Suprapubic skin (tissue), 4 donors: ENCODE measurements around the gene UXT. TPM values are rescaled to one million over a fixed set of nuclear protein-coding genes. Genes with fewer than 3 reads are reported as not detected.

Source experiments
- DNase-seq, 2 donors: peaks; one replicate each; pipeline ENCODE4 v3.0.0-alpha.2; 2019; ENCODE audit warnings: low spot score in 2 of 2
- H3K27ac ChIP-seq: fragments of 200-600 bp; sonication (generic); one replicate; pipeline ENCODE4 v1.5.1; 2019
- H3K27me3 ChIP-seq: fragments of 200-600 bp; sonication (generic); one replicate; pipeline ENCODE4 v1.5.1; 2019
- H3K36me3 ChIP-seq: fragments of 200-600 bp; sonication (generic); one replicate; pipeline ENCODE4 v1.5.1; 2019
- H3K4me1 ChIP-seq: fragments of 200-600 bp; sonication (generic); one replicate; pipeline ENCODE4 v1.5.1; 2019
- H3K4me3 ChIP-seq: fragments of 200-600 bp; sonication (generic); one replicate; pipeline ENCODE4 v1.5.1; 2019; ENCODE audit warnings: mild to moderate bottlenecking
- H3K9me3 ChIP-seq: fragments of 200-600 bp; sonication (generic); one replicate; pipeline ENCODE4 v1.5.1; 2019
- CTCF ChIP-seq, 2 donors: fragments of 200-600 bp in 1 of 2; fragments of 450-650 bp in 1 of 2; sonication (generic) in 1 of 2; IDR thresholded peaks; one replicate each; pipeline ENCODE4 v1.5.1; 2016 to 2019; ENCODE audit warnings: antibody characterized with exemption in 2 of 2, mild to moderate bottlenecking in 1 of 2, moderate library complexity in 1 of 2
- EP300 ChIP-seq: sonication (generic); formaldehyde crosslinking; IDR thresholded peaks from one replicate; pipeline ENCODE4 v1.6.1; 2017; ENCODE audit warnings: antibody characterized with exemption
- POLR2A ChIP-seq, 2 donors: fragments of 450-650 bp; IDR thresholded peaks; one replicate each; pipeline ENCODE4 v1.6.1; 2017; ENCODE audit warnings: antibody characterized with exemption in 2 of 2, mild to moderate bottlenecking in 2 of 2, moderate library complexity in 2 of 2
- POLR2AphosphoS5 ChIP-seq, 3 donors: sonication (generic); formaldehyde crosslinking; IDR thresholded peaks; one replicate each; pipeline ENCODE4 v1.6.1; 2017; ENCODE audit warnings: antibody characterized with exemption in 3 of 3
- WGBS: methylation state at CpG from one replicate; pipeline ENCODE4 v1.1.5; 2018; 5-methylcytosine and 5-hydroxymethylcytosine counted together
- total RNA-seq, 4 donors: library from RNA; depleted of rRNA; stranded (reverse); fragments of >200 nt; gene quantifications; one replicate each; pipeline ENCODE4 v1.1.0, GENCODE V29; 2016

Gene UXT
- total RNA-seq, 4 donors from 2014 or later = 82.6 to 127 (median 118) TPM

GRCh38 chrX:47613082-47613481 is 45.9 kb downstream of the UXT start:
- Histone ChIP-seq H3K4me1 (no peaks in the 10 kb centered on the region), H3K36me3 (no peaks in the 10 kb centered on the region), H3K27ac (no peak overlapping the region), H3K9me3 (no peaks in the 10 kb centered on the region), H3K4me3 (no peak overlapping the region), H3K27me3 (no peaks in the 10 kb centered on the region)
- DNase-seq = peak in 1 of 2 donors; percentile 33
- 85% methylated on average over 8 of the region's 8 CpGs for WGBS
- TF ChIP-seq CTCF (IDR thresholded peaks at IDR 0.05) (no peak), POLR2AphosphoS5 (IDR thresholded peaks at IDR 0.05) (no peak), POLR2A (IDR thresholded peaks at IDR 0.05) (no peak), EP300 (no peak)

GRCh38 chrX:47612418-47612817 is 46.6 kb downstream of the UXT start:
- no peak overlapping the region for H3K27ac ChIP-seq
- no peak overlapping the region for H3K4me3 ChIP-seq
- DNase-seq = no peak
- no peaks in the 10 kb centered on the region for H3K36me3 ChIP-seq
- H3K9me3 ChIP-seq = no peaks in the 10 kb centered on the region
- no peak for TF ChIP-seq EP300
- TF ChIP-seq POLR2A (IDR thresholded peaks at IDR 0.05) = no peak
- no peak for TF ChIP-seq POLR2AphosphoS5 (IDR thresholded peaks at IDR 0.05)
- TF ChIP-seq CTCF (IDR thresholded peaks at IDR 0.05) = no peak
- H3K4me1 ChIP-seq = no peaks in the 10 kb centered on the region
- H3K27me3 ChIP-seq = no peaks in the 10 kb centered on the region

- H3K36me3 ChIP-seq = no peaks in the 10 kb centered on the region
- DNase-seq = peak in 1 of 2 donors; percentile 16
- H3K4me3 ChIP-seq = no peak overlapping the region
- no peaks in the 10 kb centered on the region for H3K27me3 ChIP-seq
- no peaks in the 10 kb centered on the region for H3K4me1 ChIP-seq
- H3K27ac ChIP-seq = no peak overlapping the region
- TF ChIP-seq CTCF (IDR thresholded peaks at IDR 0.05) = no peak
- TF ChIP-seq POLR2A (IDR thresholded peaks at IDR 0.05) = no peak
- no peak for TF ChIP-seq POLR2AphosphoS5 (IDR thresholded peaks at IDR 0.05)
- TF ChIP-seq EP300 = no peak
- WGBS = 90% methylated on average over 2 of the region's 2 CpGs
- H3K9me3 ChIP-seq = no peaks in the 10 kb centered on the region
Measured at GRCh38 chrX:47611926-47612325, 47.1 kb downstream of the UXT start.

- Histone ChIP-seq H3K4me1 (no peaks in the 10 kb centered on the region), H3K27me3 (no peaks in the 10 kb centered on the region), H3K9me3 (no peaks in the 10 kb centered on the region), H3K4me3 (no peak overlapping the region), H3K27ac (no peak overlapping the region), H3K36me3 (no peaks in the 10 kb centered on the region)
- TF ChIP-seq CTCF (IDR thresholded peaks at IDR 0.05) (no peak), POLR2A (IDR thresholded peaks at IDR 0.05) (no peak), POLR2AphosphoS5 (IDR thresholded peaks at IDR 0.05) (no peak), EP300 (no peak)
- DNase-seq = no peak
- WGBS = 83% methylated on average over 2 of the region's 2 CpGs
Measured at GRCh38 chrX:47611489-47611888, 47.5 kb downstream of the UXT start.

- TF ChIP-seq CTCF (IDR thresholded peaks at IDR 0.05) (no peak), POLR2A (IDR thresholded peaks at IDR 0.05) (no peak), POLR2AphosphoS5 (IDR thresholded peaks at IDR 0.05) (no peak), EP300 (no peak)
- H3K9me3 ChIP-seq = no peaks in the 10 kb centered on the region
- H3K4me3 ChIP-seq = no peak overlapping the region
- H3K27me3 ChIP-seq = no peaks in the 10 kb centered on the region
- H3K27ac ChIP-seq = no peak overlapping the region
- DNase-seq = peak in 1 of 2 donors; percentile 4
- H3K36me3 ChIP-seq = no peaks in the 10 kb centered on the region
- 82% methylated on average over 4 of the region's 4 CpGs for WGBS
- H3K4me1 ChIP-seq = no peaks in the 10 kb centered on the region
Measured at GRCh38 chrX:47610511-47610910, 48.5 kb downstream of the UXT start.
